Measurements from ENCODE around the gene SBNO2.
"Not testable (repeated sequence)": the region's sequence is repeated elsewhere in the genome, so short reads cannot be mapped to it uniquely, and the experiment has no call there.

GRCh38 chr19:1208830-1209229 is 34.8 kb upstream of the SBNO2 start:
- not testable (repeated sequence) for TF ChIP-seq EZH2phosphoT487, EZH2 (IDR thresholded peaks at IDR 0.05)

All from neural progenitor cell (in vitro differentiated cells).